HepG2 (cell line): ENCODE measurements around the gene TPST2. TPM values are rescaled to one million over a fixed set of nuclear protein-coding genes. Genes with fewer than 3 reads are reported as not detected.

ENCODE experiments used
- ATAC-seq: fragments of 200-7000 bp; cut with Tn5 transposase; 3 replicates; pipeline ENCODE4 v1.9.1; 2020; ENCODE audit warnings: mild to moderate bottlenecking, moderate library complexity
- BruUV-seq: library from RNA; stranded (reverse); fragments of 400-500 nt; replicated peaks from 2 replicates; lab custom pipeline; 2021; lab: Mats Ljungman, UMichigan
- CTCF ChIA-PET: fragments of 300-600 bp; formaldehyde crosslinking; extraction: SDS; loops from one replicate; lab custom pipeline; 2021; ENCODE audit warnings: low total read pairs, inconsistent platforms, low intra/inter-chr PET ratio; lab: Yijun Ruan, JAX
- POLR2A ChIA-PET: fragments of 350-600 bp; sonication (Branson Sonifier 250); formaldehyde crosslinking; loops from one replicate; lab custom pipeline; 2020; ENCODE audit warnings: antibody characterized with exemption, inconsistent platforms; lab: Yijun Ruan, JAX
- DNase-seq: peaks from one replicate; pipeline ENCODE4 v3.0.0-alpha.2; 2015; ENCODE audit warnings: low spot score
- FAIRE-seq: peaks from 3 replicates; lab custom pipeline; 2011; peaks lifted over from hg19 to GRCh38; lab: Jason Lieb, UNC
- H2AFZ ChIP-seq: one replicate; pipeline ENCODE4 v1.6.1; 2011; ENCODE audit warnings: low read length, inconsistent platforms
- H3K27ac ChIP-seq: fragments of 300-600 bp; 3 replicates; pipeline ENCODE4 v1.8.0; 2011; ENCODE audit warnings: mixed run types, mild to moderate bottlenecking, mixed read lengths, low read length, inconsistent platforms; ENCODE audit not compliant: insufficient read depth; ENCODE audit errors: extremely low read length
- H3K27me3 ChIP-seq, 2 experiments: fragments of 200-600 bp in 1 of 2; 2 replicates in 1 of 2; 3 replicates in 1 of 2; pipeline versions ENCODE4 v1.6.0 to v1.8.0; 2011; ENCODE audit warnings: low read length in 2 of 2, mild to moderate bottlenecking in 2 of 2, moderate library complexity in 2 of 2, inconsistent platforms in 1 of 2; ENCODE audit not compliant: insufficient read depth in 2 of 2, control insufficient read depth in 1 of 2
- H3K36me3 ChIP-seq, 2 experiments: fragments of 200-600 bp in 1 of 2; replicated peaks in 1 of 2; 2 replicates in 1 of 2; 3 replicates in 1 of 2; pipeline versions ENCODE4 v1.5.1 to v1.8.0; 2011; ENCODE audit warnings: low read length in 2 of 2, inconsistent platforms in 1 of 2; ENCODE audit not compliant: insufficient read depth in 2 of 2, control insufficient read depth in 1 of 2
- H3K4me1 ChIP-seq: 2 replicates; pipeline ENCODE4 v1.5.1; 2012; ENCODE audit warnings: low read length, inconsistent platforms; ENCODE audit not compliant: insufficient read depth
- H3K4me2 ChIP-seq: 2 replicates; pipeline ENCODE4 v1.6.0; 2011; ENCODE audit warnings: low read depth, low read length, inconsistent platforms
- H3K4me3 ChIP-seq, 3 experiments: fragments of 200-600 bp in 1 of 3; sonication (generic), shearing (Covaris generic) in 1 of 3; replicated peaks in 1 of 3; 2 replicates each; pipeline ENCODE4 v1.5.1; 2011 to 2016; ENCODE audit warnings: low read length in 3 of 3, inconsistent platforms in 2 of 3, low read depth in 2 of 3, mild to moderate bottlenecking in 2 of 3, control low read depth in 1 of 3, mixed read lengths in 1 of 3; ENCODE audit not compliant: insufficient read depth in 1 of 3
- H3K79me2 ChIP-seq: one replicate; pipeline ENCODE4 v1.6.1; 2011; ENCODE audit warnings: low read length, inconsistent platforms; ENCODE audit not compliant: insufficient read depth
- H3K9ac ChIP-seq: 2 replicates; pipeline ENCODE4 v1.6.0; 2011; ENCODE audit warnings: mild to moderate bottlenecking, low read depth, low read length, inconsistent platforms; ENCODE audit not compliant: insufficient read depth
- H3K9me3 ChIP-seq: 2 replicates; pipeline ENCODE4 v1.5.1; 2012; ENCODE audit warnings: mild to moderate bottlenecking, low read length
- H4K20me1 ChIP-seq: 2 replicates; pipeline ENCODE4 v1.6.0; 2011; ENCODE audit warnings: inconsistent platforms, mild to moderate bottlenecking, low read length, moderate library complexity; ENCODE audit not compliant: insufficient read depth
- ARHGAP35 ChIP-seq: sonication (generic); formaldehyde crosslinking; IDR thresholded peaks from 2 replicates; pipeline ENCODE4 v1.9.0; 2022; ENCODE audit warnings: mild to moderate bottlenecking, inconsistent platforms, moderate library complexity, missing genetic modification reagents, borderline replicate concordance
- BRCA1 ChIP-seq: sonication (generic); formaldehyde crosslinking; IDR thresholded peaks from 2 replicates; pipeline ENCODE4 v1.4.0; 2020; ENCODE audit warnings: missing genetic modification reagents
- DNMT1 ChIP-seq: sonication (generic); formaldehyde crosslinking; IDR thresholded peaks from 2 replicates; pipeline ENCODE4 v1.5.1; 2020; ENCODE audit warnings: mild to moderate bottlenecking, missing genetic modification reagents
- EED ChIP-seq: sonication (generic); formaldehyde crosslinking; IDR thresholded peaks from 2 replicates; pipeline ENCODE4 v1.5.0; 2020; ENCODE audit warnings: mild to moderate bottlenecking, missing genetic modification reagents
- HCFC1 ChIP-seq: fragments of 150-350 bp; IDR thresholded peaks from 2 replicates; pipeline ENCODE4 v1.6.1; 2014; ENCODE audit warnings: low read depth, low read length
- MIER3 ChIP-seq: IDR thresholded peaks from 2 replicates; pipeline ENCODE4 v1.6.1; 2016; ENCODE audit warnings: missing compliant biosample characterization, borderline replicate concordance
- NPAS2 ChIP-seq: sonication (generic); formaldehyde crosslinking; IDR thresholded peaks from 2 replicates; pipeline ENCODE4 v1.8.0; 2022; ENCODE audit warnings: mild to moderate bottlenecking, missing genetic modification reagents, borderline replicate concordance
- POLR2G ChIP-seq: fragments of 200-400 bp; formaldehyde crosslinking; IDR thresholded peaks from 2 replicates; pipeline ENCODE4 v1.6.1; 2018; ENCODE audit warnings: mild to moderate bottlenecking, low read depth, low read length, moderate library complexity
- PRPF4 ChIP-seq: fragments of 200-400 bp; formaldehyde crosslinking; IDR thresholded peaks from 2 replicates; pipeline ENCODE4 v1.6.1; 2016; ENCODE audit warnings: low read length, low read depth; ENCODE audit not compliant: poor library complexity, severe bottlenecking
- SOX5 ChIP-seq: IDR thresholded peaks from 2 replicates; pipeline ENCODE4 v1.6.1; 2016; ENCODE audit warnings: borderline replicate concordance
- SP1 ChIP-seq, 2 experiments: fragments of 450-650 bp in 1 of 2; sonication (generic) in 1 of 2; formaldehyde crosslinking in 1 of 2; IDR thresholded peaks; 2 replicates each; pipeline versions ENCODE4 v1.4.0 to v1.6.1; 2016 to 2020; ENCODE audit warnings: missing genetic modification reagents in 1 of 2
- THAP11 ChIP-seq: IDR thresholded peaks from 2 replicates; pipeline ENCODE4 v1.6.1; 2016; ENCODE audit warnings: missing biosample characterization, missing genetic modification reagents
- ZBTB38 ChIP-seq: sonication (generic); formaldehyde crosslinking; IDR thresholded peaks from 2 replicates; pipeline ENCODE4 v1.5.1; 2020; ENCODE audit warnings: mild to moderate bottlenecking, missing genetic modification reagents
- ZFP90 ChIP-seq: sonication (generic); formaldehyde crosslinking; IDR thresholded peaks from 2 replicates; pipeline ENCODE4 v1.8.0; 2022; ENCODE audit warnings: missing genetic modification reagents, mild to moderate bottlenecking, inconsistent platforms, borderline replicate concordance
- ZNF552 ChIP-seq: sonication (generic); formaldehyde crosslinking; IDR thresholded peaks from 2 replicates; pipeline ENCODE4 v1.9.0; 2022; ENCODE audit warnings: missing genetic modification reagents, mild to moderate bottlenecking, borderline replicate concordance
- WGBS: methylation state at CpG from one replicate; pipeline ENCODE4 v1.1.6; 2017; ENCODE audit warnings: low lambda C conversion rate; 5-methylcytosine and 5-hydroxymethylcytosine counted together
- in situ Hi-C: cut with HindIII; loops from 2 replicates; pipeline ENCODE4 v1.10.0; 2017; ENCODE audit warnings: low pct_unique_long_range_greater_than_20kb; ENCODE audit not compliant: extremely low pct_ligation_motif_present
- intact Hi-C: fragments of 100-400 bp; cut with micrococcal nuclease; formaldehyde crosslinking; loops from one replicate; pipeline ENCODE4 v1.10.0; 2022; ENCODE audit not compliant: unreplicated experiment
- polyA plus RNA-seq, 8 experiments: library from polyadenylated mRNA; depleted of rRNA in 3 of 8; stranded (reverse) in 7 of 8; unstranded in 1 of 8; fragments of >200 nt; fragmentation: Illumina TruSeq in 4 of 8; extraction: Trizol in 4 of 8; gene quantifications; 2 replicates each; pipeline versions ENCODE4 v1.2.1 to v1.2.3, GENCODE V29; 2011 to 2016; ENCODE audit warnings: low read depth in 4 of 8, missing spikeins in 1 of 8, mixed read lengths in 1 of 8; ENCODE audit not compliant: insufficient read depth in 1 of 8
- total RNA-seq, 5 experiments: library from RNA; depleted of rRNA; stranded (reverse); fragments of >200 nt; fragmentation: Illumina TruSeq; extraction: Trizol; gene quantifications; 2 replicates each; pipeline ENCODE4 v1.2.3, GENCODE V29; 2016; ENCODE audit warnings: low read depth in 1 of 5
- TF ChIP-seq, protein P1 (sequence below): sonication (generic); formaldehyde crosslinking; IDR thresholded peaks from 2 replicates; pipeline ENCODE4 v1.5.1; 2020; ENCODE audit warnings: mild to moderate bottlenecking, moderate library complexity, missing genetic modification reagents
- TF ChIP-seq, protein P2 (sequence below): sonication (generic); formaldehyde crosslinking; IDR thresholded peaks from 2 replicates; pipeline ENCODE4 v1.8.0; 2023; ENCODE audit warnings: mild to moderate bottlenecking, missing genetic modification reagents
- TF ChIP-seq, protein P3 (sequence below): sonication (generic); formaldehyde crosslinking; IDR thresholded peaks from 2 replicates; pipeline ENCODE4 v1.8.1; 2023; ENCODE audit warnings: mild to moderate bottlenecking, missing genetic modification reagents, borderline replicate concordance
- TF ChIP-seq, protein P4 (sequence below): sonication (generic); formaldehyde crosslinking; IDR thresholded peaks from 2 replicates; pipeline ENCODE4 v1.5.0; 2020; ENCODE audit warnings: mild to moderate bottlenecking, missing genetic modification reagents

Gene TPST2
- total and polyA plus RNA-seq, 2 of the 13 experiments (the other 11 are each of a cell fraction or from before 2014, with no cell fraction given): 15.2 to 23.8 TPM

DNA sequence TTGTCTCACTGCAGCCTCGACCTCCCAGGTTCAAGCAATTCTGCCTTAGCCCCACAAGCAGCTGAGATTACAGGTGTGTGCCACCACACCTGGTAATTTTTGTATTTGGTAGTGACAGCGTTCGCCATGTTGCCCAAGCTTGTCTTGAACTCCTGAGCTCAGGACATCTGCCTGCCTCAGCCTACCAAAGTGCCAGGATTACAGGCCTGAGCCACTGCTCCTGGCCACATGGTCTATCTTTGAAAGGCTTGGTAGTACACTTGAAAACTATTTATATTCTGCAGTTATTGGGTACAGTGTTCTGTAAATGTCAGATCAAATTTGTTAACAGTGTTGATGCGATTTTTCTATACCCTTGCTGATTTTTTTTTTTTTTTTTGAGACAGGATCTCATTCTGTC, 41.4 kb upstream of the TPST2 start:
- Histone ChIP-seq H3K27ac (no peak overlapping the region), H4K20me1 (no peaks in the 10 kb centered on the region), H3K4me1 (no peaks in the 10 kb centered on the region), H3K36me3 (no peaks in the 10 kb centered on the region), H3K9ac (no peak overlapping the region), H3K4me3 (no peak overlapping the region), H3K27me3 (peaks cover 0 to 7% of the 10 kb centered on the region in 2 experiments; a peak in 2 of 5 replicates), H3K79me2 (no peaks in the 10 kb centered on the region), H2AFZ (no peak overlapping the region), H3K4me2 (no peak overlapping the region), H3K9me3 (no peaks in the 10 kb centered on the region)
- in situ Hi-C loops: no loop called here
- no peak for FAIRE-seq
- ATAC-seq: no peak
- POLR2A ChIA-PET: no interaction called here
- DNase-seq: no peak
- CTCF ChIA-PET: no interaction called here
- no TSS peak for BruUV-seq
- intact Hi-C loops: no loop called here
- 0% methylated on average over 4 of the region's 4 CpGs for WGBS
- TF ChIP-seq MIER3 (CRISPR knock-in tag) (no peak), SOX5 (CRISPR knock-in tag) (no peak), BRCA1 (no peak), THAP11 (CRISPR knock-in tag) (no peak), EED (no peak), NPAS2 (CRISPR knock-in tag) (no peak), HCFC1 (no peak), ZNF552 (CRISPR knock-in tag) (no peak), ZFP90 (CRISPR knock-in tag) (no peak), DNMT1 (CRISPR knock-in tag) (no peak), ARHGAP35 (no peak), SP1 (IDR thresholded peaks at IDR 0.05) (no peak), SP1 (CRISPR knock-in tag; IDR thresholded peaks at IDR 0.05) (no peak), POLR2G (no peak), PRPF4 (no peak), ZBTB38 (CRISPR knock-in tag) (no peak)
- TF ChIP-seq, protein P1, sequence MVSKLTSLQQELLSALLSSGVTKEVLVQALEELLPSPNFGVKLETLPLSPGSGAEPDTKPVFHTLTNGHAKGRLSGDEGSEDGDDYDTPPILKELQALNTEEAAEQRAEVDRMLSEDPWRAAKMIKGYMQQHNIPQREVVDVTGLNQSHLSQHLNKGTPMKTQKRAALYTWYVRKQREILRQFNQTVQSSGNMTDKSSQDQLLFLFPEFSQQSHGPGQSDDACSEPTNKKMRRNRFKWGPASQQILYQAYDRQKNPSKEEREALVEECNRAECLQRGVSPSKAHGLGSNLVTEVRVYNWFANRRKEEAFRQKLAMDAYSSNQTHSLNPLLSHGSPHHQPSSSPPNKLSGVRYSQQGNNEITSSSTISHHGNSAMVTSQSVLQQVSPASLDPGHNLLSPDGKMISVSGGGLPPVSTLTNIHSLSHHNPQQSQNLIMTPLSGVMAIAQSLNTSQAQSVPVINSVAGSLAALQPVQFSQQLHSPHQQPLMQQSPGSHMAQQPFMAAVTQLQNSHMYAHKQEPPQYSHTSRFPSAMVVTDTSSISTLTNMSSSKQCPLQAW (CRISPR knock-in tag): no peak
- TF ChIP-seq, protein P2, sequence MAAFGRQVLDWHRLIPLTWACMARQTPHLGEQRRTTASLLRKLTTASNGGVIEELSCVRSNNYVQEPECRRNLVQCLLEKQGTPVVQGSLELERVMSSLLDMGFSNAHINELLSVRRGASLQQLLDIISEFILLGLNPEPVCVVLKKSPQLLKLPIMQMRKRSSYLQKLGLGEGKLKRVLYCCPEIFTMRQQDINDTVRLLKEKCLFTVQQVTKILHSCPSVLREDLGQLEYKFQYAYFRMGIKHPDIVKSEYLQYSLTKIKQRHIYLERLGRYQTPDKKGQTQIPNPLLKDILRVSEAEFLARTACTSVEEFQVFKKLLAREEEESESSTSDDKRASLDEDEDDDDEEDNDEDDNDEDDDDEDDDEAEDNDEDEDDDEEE (CRISPR knock-in tag): no peak
- TF ChIP-seq, protein P3, sequence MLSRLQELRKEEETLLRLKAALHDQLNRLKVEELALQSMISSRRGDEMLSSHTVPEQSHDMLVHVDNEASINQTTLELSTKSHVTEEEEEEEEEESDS (CRISPR knock-in tag): no peak
- TF ChIP-seq, protein P4, sequence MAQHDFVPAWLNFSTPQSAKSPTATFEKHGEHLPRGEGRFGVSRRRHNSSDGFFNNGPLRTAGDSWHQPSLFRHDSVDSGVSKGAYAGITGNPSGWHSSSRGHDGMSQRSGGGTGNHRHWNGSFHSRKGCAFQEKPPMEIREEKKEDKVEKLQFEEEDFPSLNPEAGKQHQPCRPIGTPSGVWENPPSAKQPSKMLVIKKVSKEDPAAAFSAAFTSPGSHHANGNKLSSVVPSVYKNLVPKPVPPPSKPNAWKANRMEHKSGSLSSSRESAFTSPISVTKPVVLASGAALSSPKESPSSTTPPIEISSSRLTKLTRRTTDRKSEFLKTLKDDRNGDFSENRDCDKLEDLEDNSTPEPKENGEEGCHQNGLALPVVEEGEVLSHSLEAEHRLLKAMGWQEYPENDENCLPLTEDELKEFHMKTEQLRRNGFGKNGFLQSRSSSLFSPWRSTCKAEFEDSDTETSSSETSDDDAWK (CRISPR knock-in tag): no peak
